Ureter (tissue), 1 donor: ENCODE results near the gene ZNF324B. TPM values are rescaled to one million over a fixed set of nuclear protein-coding genes. Genes with fewer than 3 reads are reported as not detected.
"Not testable (repeated sequence)": the region's sequence is repeated elsewhere in the genome, so short reads cannot be mapped to it uniquely, and the experiment has no call there.

Source experiments
- DNase-seq: peaks from one replicate; pipeline ENCODE4 v3.0.0-alpha.2; 2020; ENCODE audit warnings: low spot score
- total RNA-seq: library from RNA; stranded (reverse); gene quantifications from one replicate; pipeline ENCODE4 v1.2.4, GENCODE V29; 2023
- donor health status: DM: yes; HTN: yes; CAD: no.

ZNF324B gene
- total RNA-seq, 1 donor from 2014 or later = 8.1 TPM

- no peak for DNase-seq
Measured at GRCh38 chr19:58453743-58454142, 2.3 kb downstream of the ZNF324B start.

- DNase-seq = no peak
Measured at GRCh38 chr19:58455306-58455705, 3.9 kb downstream of the ZNF324B start.

- no peak for DNase-seq
Measured at GRCh38 chr19:58456111-58456510, 4.7 kb downstream of the ZNF324B start.

GRCh38 chr19:58460039-58460438, 8.6 kb downstream of the ZNF324B start:
- no peak for DNase-seq

GRCh38 chr19:58466089-58466759, 14.8 kb downstream of the ZNF324B start:
- no peak for DNase-seq

GRCh38 chr19:58466760-58467589, 15.6 kb downstream of the ZNF324B start, which contains the start of gene ZNF324:
TSS of gene ZNF324 (plus strand) at chr19:58467080. CDS start at chr19:58469186, 2,106 bp downstream.
- DNase-seq = peak; percentile 99

- DNase-seq = no peak
Measured at GRCh38 chr19:58468216-58468839, 16.9 kb downstream of the ZNF324B start.

- DNase-seq = no peak
Measured at GRCh38 chr19:58469241-58470013, 18.0 kb downstream of the ZNF324B start.

- not testable (repeated sequence) for DNase-seq
Measured at GRCh38 chr19:58470837-58471543, 19.6 kb downstream of the ZNF324B start.

- no peak for DNase-seq
Measured at GRCh38 chr19:58471736-58472135, 20.3 kb downstream of the ZNF324B start.

- no peak for DNase-seq
Measured at GRCh38 chr19:58473775-58474174, 22.4 kb downstream of the ZNF324B start.

- DNase-seq = no peak
Measured at GRCh38 chr19:58474291-58474996, 23.0 kb downstream of the ZNF324B start.

GRCh38 chr19:58474997-58475713, 23.7 kb downstream of the ZNF324B start:
- DNase-seq = no peak

- peak; percentile 97 for DNase-seq
Measured at GRCh38 chr19:58475714-58476497, 24.5 kb downstream of the ZNF324B start, which contains the start of gene ZNF446. TSS of gene ZNF446 (plus strand) at chr19:58476352. CDS start at chr19:58477219, 867 bp downstream.

GRCh38 chr19:58476498-58477015, 25.1 kb downstream of the ZNF324B start:
- no peak for DNase-seq

GRCh38 chr19:58477130-58477529, 25.7 kb downstream of the ZNF324B start:
- no peak for DNase-seq

- no peak for DNase-seq
Measured at GRCh38 chr19:58477871-58478270, 26.4 kb downstream of the ZNF324B start.

- DNase-seq = no peak
Measured at GRCh38 chr19:58479303-58479702, 27.9 kb downstream of the ZNF324B start.
